ENCODE measurements around the gene TCFL5. TPM values are rescaled to one million over a fixed set of nuclear protein-coding genes. Genes with fewer than 3 reads are reported as not detected.
A peak's percentile ranks its signal among the peaks of the same experiment; 100 is the strongest.

TCFL5 gene
- total RNA-seq, 4 donors from 2014 or later, result 2.6 to 6.6 (median 5.0) TPM

- peaks cover 0 to 53% (median 0%) of the 10 kb centered on the region in 3 donors for H3K36me3 ChIP-seq
- TF ChIP-seq, protein P1, sequence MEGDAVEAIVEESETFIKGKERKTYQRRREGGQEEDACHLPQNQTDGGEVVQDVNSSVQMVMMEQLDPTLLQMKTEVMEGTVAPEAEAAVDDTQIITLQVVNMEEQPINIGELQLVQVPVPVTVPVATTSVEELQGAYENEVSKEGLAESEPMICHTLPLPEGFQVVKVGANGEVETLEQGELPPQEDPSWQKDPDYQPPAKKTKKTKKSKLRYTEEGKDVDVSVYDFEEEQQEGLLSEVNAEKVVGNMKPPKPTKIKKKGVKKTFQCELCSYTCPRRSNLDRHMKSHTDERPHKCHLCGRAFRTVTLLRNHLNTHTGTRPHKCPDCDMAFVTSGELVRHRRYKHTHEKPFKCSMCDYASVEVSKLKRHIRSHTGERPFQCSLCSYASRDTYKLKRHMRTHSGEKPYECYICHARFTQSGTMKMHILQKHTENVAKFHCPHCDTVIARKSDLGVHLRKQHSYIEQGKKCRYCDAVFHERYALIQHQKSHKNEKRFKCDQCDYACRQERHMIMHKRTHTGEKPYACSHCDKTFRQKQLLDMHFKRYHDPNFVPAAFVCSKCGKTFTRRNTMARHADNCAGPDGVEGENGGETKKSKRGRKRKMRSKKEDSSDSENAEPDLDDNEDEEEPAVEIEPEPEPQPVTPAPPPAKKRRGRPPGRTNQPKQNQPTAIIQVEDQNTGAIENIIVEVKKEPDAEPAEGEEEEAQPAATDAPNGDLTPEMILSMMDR (IDR thresholded peaks at IDR 0.05), result no peak
- no peak for TF ChIP-seq POLR2A (IDR thresholded peaks at IDR 0.05)
Measured at GRCh38 chr20:62807444-62808210, 54.0 kb downstream of the TCFL5 start.

GRCh38 chr20:62806383-62807050 lies 55.1 kb downstream of the TCFL5 start:
- peak overlapping the region in 3 of 4 donors; percentile 87 to 97 (median 95) for H3K4me3 ChIP-seq
- peaks cover 0 to 42% (median 0%) of the 10 kb centered on the region in 3 donors for H3K36me3 ChIP-seq

More at GRCh38 chr20:62807444-62808210, 54.0 kb downstream of the TCFL5 start:
- peaks cover 3 to 32% (median 17%) of the 10 kb centered on the region in 4 donors for H3K4me1 ChIP-seq
- H3K27me3 ChIP-seq, result no peaks in the 10 kb centered on the region
- H3K9me3 ChIP-seq, result no peaks in the 10 kb centered on the region
- no peak overlapping the region for H3K4me3 ChIP-seq
- no peak for DNase-seq
- H3K27ac ChIP-seq, result peak overlapping the region in 1 of 4 donors; percentile 5

DNA sequence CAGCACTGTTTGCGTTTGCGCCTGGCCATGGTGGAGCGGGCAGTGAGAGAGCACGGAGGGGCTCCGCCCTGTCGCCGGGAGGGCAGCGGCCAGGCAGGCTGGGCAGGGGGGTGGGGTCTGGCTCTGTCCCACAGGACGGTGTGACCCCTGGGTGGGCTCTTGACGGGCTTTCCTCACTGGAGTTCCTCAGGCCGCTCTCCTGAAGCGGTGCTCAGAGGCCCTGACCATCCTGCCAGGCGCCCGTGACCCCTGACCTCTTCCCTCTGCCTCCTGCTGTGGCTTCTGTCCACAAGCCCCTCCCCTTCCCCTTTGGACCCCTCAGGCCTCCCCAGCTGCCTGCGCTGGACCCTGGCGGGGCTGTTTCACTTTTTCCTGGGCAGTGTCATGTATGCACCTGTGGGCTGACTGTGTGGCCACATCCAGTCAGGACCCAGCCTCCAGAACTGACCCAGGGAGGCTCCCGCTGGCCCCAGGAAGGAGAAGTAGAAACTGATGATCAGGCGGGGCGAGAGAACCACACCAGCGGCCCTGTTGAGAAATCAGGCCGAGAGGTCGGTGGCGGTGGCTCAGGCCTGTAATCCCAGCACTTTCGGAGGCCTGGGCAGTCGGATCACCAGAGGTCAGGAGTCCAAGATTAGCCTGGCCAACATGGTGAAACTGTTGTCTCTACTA lies 55.8 kb downstream of the TCFL5 start:
- Histone ChIP-seq H3K4me1 (peaks cover 3 to 32% (median 17%) of the 10 kb centered on the region in 4 donors), H3K36me3 (peaks cover 0 to 40% (median 0%) of the 10 kb centered on the region in 3 donors)
- TF ChIP-seq, protein P1 (IDR thresholded peaks at IDR 0.05), result no peak

More at GRCh38 chr20:62806383-62807050, 55.1 kb downstream of the TCFL5 start:
- no peak for DNase-seq
- H3K4me1 ChIP-seq, result peaks cover 3 to 32% (median 17%) of the 10 kb centered on the region in 4 donors
- peak overlapping the region in 3 of 4 donors; percentile 83 to 98 (median 86) for H3K27ac ChIP-seq
- TF ChIP-seq POLR2A (IDR thresholded peaks at IDR 0.05), result no peak
- TF ChIP-seq, protein P1 (IDR thresholded peaks at IDR 0.05), result no peak
- no peaks in the 10 kb centered on the region for H3K27me3 ChIP-seq
- no peaks in the 10 kb centered on the region for H3K9me3 ChIP-seq

GRCh38 chr20:62805155-62805710 lies 56.4 kb downstream of the TCFL5 start:
- Histone ChIP-seq H3K9me3 (no peaks in the 10 kb centered on the region), H3K36me3 (peaks cover 0 to 37% (median 0%) of the 10 kb centered on the region in 3 donors), H3K27ac (peak overlapping the region; percentile 83 to 98 (median 90)), H3K27me3 (no peaks in the 10 kb centered on the region), H3K4me1 (peaks cover 3 to 32% (median 17%) of the 10 kb centered on the region in 4 donors), H3K4me3 (peak overlapping the region; percentile 87 to 100 (median 96))
- peak in 1 of 3 donors; percentile 66 for DNase-seq
- TF ChIP-seq, protein P1 (IDR thresholded peaks at IDR 0.05), result no peak
- TF ChIP-seq POLR2A (IDR thresholded peaks at IDR 0.05), result no peak

More for the DNA sequence above, 55.8 kb downstream of the TCFL5 start:
- Histone ChIP-seq H3K27me3 (no peaks in the 10 kb centered on the region), H3K9me3 (no peaks in the 10 kb centered on the region), H3K27ac (peak overlapping the region; percentile 83 to 98 (median 90)), H3K4me3 (peak overlapping the region; percentile 87 to 100 (median 96))
- DNase-seq, result peak in 1 of 3 donors; percentile 66

GRCh38 chr20:62804627-62805154 lies 56.9 kb downstream of the TCFL5 start, which contains the start of gene OGFR:
Gene OGFR (plus strand): TSS chr20:62804835. CDS start chr20:62804860, 25 bp downstream.
- Histone ChIP-seq H3K27me3 (no peaks in the 10 kb centered on the region), H3K4me1 (peaks cover 3 to 32% (median 17%) of the 10 kb centered on the region in 4 donors), H3K27ac (peak within 1 kb of the TSS; percentile 83 to 98 (median 90)), H3K36me3 (peaks cover 0 to 35% (median 0%) of the 10 kb centered on the region in 3 donors), H3K9me3 (no peaks in the 10 kb centered on the region), H3K4me3 (peak within 1 kb of the TSS; percentile 87 to 100 (median 96))
- peak; percentile 80 to 88 (median 85) for DNase-seq
- TF ChIP-seq, protein P1 (IDR thresholded peaks at IDR 0.05), result no peak
- peak in 1 of 2 donors; percentile 56 for TF ChIP-seq POLR2A (IDR thresholded peaks at IDR 0.05)

Data from Peyer's patch (tissue), 4 donors.